HepG2 (cell line): ENCODE data around the gene LDLRAD4. TPM values are rescaled to one million over a fixed set of nuclear protein-coding genes. Genes with fewer than 3 reads are reported as not detected.

Source experiments
- ATAC-seq: fragments of 200-7000 bp; cut with Tn5 transposase; 3 replicates; pipeline ENCODE4 v1.9.1; 2020; ENCODE audit warnings: mild to moderate bottlenecking, moderate library complexity
- BruUV-seq: library from RNA; stranded (reverse); fragments of 400-500 nt; replicated peaks from 2 replicates; lab custom pipeline; 2021; lab: Mats Ljungman, UMichigan
- CTCF ChIA-PET: fragments of 300-600 bp; formaldehyde crosslinking; extraction: SDS; loops from one replicate; lab custom pipeline; 2021; ENCODE audit warnings: low total read pairs, inconsistent platforms, low intra/inter-chr PET ratio; lab: Yijun Ruan, JAX
- POLR2A ChIA-PET: fragments of 350-600 bp; sonication (Branson Sonifier 250); formaldehyde crosslinking; loops from one replicate; lab custom pipeline; 2020; ENCODE audit warnings: antibody characterized with exemption, inconsistent platforms; lab: Yijun Ruan, JAX
- DNase-seq: peaks from one replicate; pipeline ENCODE4 v3.0.0-alpha.2; 2015; ENCODE audit warnings: low spot score
- FAIRE-seq: peaks from 3 replicates; lab custom pipeline; 2011; peaks lifted over from hg19 to GRCh38; lab: Jason Lieb, UNC
- H2AFZ ChIP-seq: one replicate; pipeline ENCODE4 v1.6.1; 2011; ENCODE audit warnings: low read length, inconsistent platforms
- H3K27ac ChIP-seq: fragments of 300-600 bp; 3 replicates; pipeline ENCODE4 v1.8.0; 2011; ENCODE audit warnings: mixed run types, mild to moderate bottlenecking, mixed read lengths, low read length, inconsistent platforms; ENCODE audit not compliant: insufficient read depth; ENCODE audit errors: extremely low read length
- H3K27me3 ChIP-seq, 2 experiments: fragments of 200-600 bp in 1 of 2; 2 replicates in 1 of 2; 3 replicates in 1 of 2; pipeline versions ENCODE4 v1.6.0 to v1.8.0; 2011; ENCODE audit warnings: low read length in 2 of 2, mild to moderate bottlenecking in 2 of 2, moderate library complexity in 2 of 2, inconsistent platforms in 1 of 2; ENCODE audit not compliant: insufficient read depth in 2 of 2, control insufficient read depth in 1 of 2
- H3K36me3 ChIP-seq, 2 experiments: fragments of 200-600 bp in 1 of 2; replicated peaks in 1 of 2; 2 replicates in 1 of 2; 3 replicates in 1 of 2; pipeline versions ENCODE4 v1.5.1 to v1.8.0; 2011; ENCODE audit warnings: low read length in 2 of 2, inconsistent platforms in 1 of 2; ENCODE audit not compliant: insufficient read depth in 2 of 2, control insufficient read depth in 1 of 2
- H3K4me1 ChIP-seq: 2 replicates; pipeline ENCODE4 v1.5.1; 2012; ENCODE audit warnings: low read length, inconsistent platforms; ENCODE audit not compliant: insufficient read depth
- H3K4me2 ChIP-seq: 2 replicates; pipeline ENCODE4 v1.6.0; 2011; ENCODE audit warnings: low read depth, low read length, inconsistent platforms
- H3K4me3 ChIP-seq, 3 experiments: fragments of 200-600 bp in 1 of 3; sonication (generic), shearing (Covaris generic) in 1 of 3; replicated peaks in 1 of 3; 2 replicates each; pipeline ENCODE4 v1.5.1; 2011 to 2016; ENCODE audit warnings: low read length in 3 of 3, inconsistent platforms in 2 of 3, low read depth in 2 of 3, mild to moderate bottlenecking in 2 of 3, control low read depth in 1 of 3, mixed read lengths in 1 of 3; ENCODE audit not compliant: insufficient read depth in 1 of 3
- H3K79me2 ChIP-seq: one replicate; pipeline ENCODE4 v1.6.1; 2011; ENCODE audit warnings: low read length, inconsistent platforms; ENCODE audit not compliant: insufficient read depth
- H3K9ac ChIP-seq: 2 replicates; pipeline ENCODE4 v1.6.0; 2011; ENCODE audit warnings: mild to moderate bottlenecking, low read depth, low read length, inconsistent platforms; ENCODE audit not compliant: insufficient read depth
- H3K9me3 ChIP-seq: 2 replicates; pipeline ENCODE4 v1.5.1; 2012; ENCODE audit warnings: mild to moderate bottlenecking, low read length
- H4K20me1 ChIP-seq: 2 replicates; pipeline ENCODE4 v1.6.0; 2011; ENCODE audit warnings: inconsistent platforms, mild to moderate bottlenecking, low read length, moderate library complexity; ENCODE audit not compliant: insufficient read depth
- CCDC6 ChIP-seq: sonication (generic); formaldehyde crosslinking; IDR thresholded peaks from 2 replicates; pipeline ENCODE4 v1.8.1; 2022; ENCODE audit warnings: mild to moderate bottlenecking, missing genetic modification reagents, moderate library complexity
- KDM4B ChIP-seq: sonication (generic); formaldehyde crosslinking; IDR thresholded peaks from 2 replicates; pipeline ENCODE4 v1.4.0; 2020; ENCODE audit warnings: missing genetic modification reagents
- MAZ ChIP-seq, 2 experiments: sonication (generic) in 1 of 2; formaldehyde crosslinking in 1 of 2; IDR thresholded peaks; 2 replicates each; pipeline versions ENCODE4 v1.5.0 to v1.6.1; 2012 to 2020; ENCODE audit warnings: low read depth in 2 of 2, mild to moderate bottlenecking in 2 of 2, borderline replicate concordance in 1 of 2, improper control_type of control experiment in 1 of 2, low read length in 1 of 2, missing genetic modification reagents in 1 of 2, moderate library complexity in 1 of 2
- PITX1 ChIP-seq: sonication (generic); formaldehyde crosslinking; IDR thresholded peaks from 2 replicates; pipeline ENCODE4 v1.5.1; 2020; ENCODE audit warnings: mild to moderate bottlenecking, missing genetic modification reagents
- PRMT3 ChIP-seq: sonication (generic); formaldehyde crosslinking; IDR thresholded peaks from 2 replicates; pipeline ENCODE4 v1.8.1; 2022; ENCODE audit warnings: low read depth, mild to moderate bottlenecking, moderate library complexity, missing genetic modification reagents, borderline replicate concordance
- RFXAP ChIP-seq: sonication (generic); formaldehyde crosslinking; IDR thresholded peaks from 2 replicates; pipeline ENCODE4 v1.4.0; 2020; ENCODE audit warnings: missing genetic modification reagents, borderline replicate concordance
- SAP130 ChIP-seq: IDR thresholded peaks from 2 replicates; pipeline ENCODE4 v1.6.1; 2016; ENCODE audit warnings: low read depth
- SNAPC5 ChIP-seq: sonication (generic); formaldehyde crosslinking; IDR thresholded peaks from 2 replicates; pipeline ENCODE4 v1.8.1; 2023; ENCODE audit warnings: mild to moderate bottlenecking, missing genetic modification reagents, borderline replicate concordance
- SRY ChIP-seq: sonication (generic); formaldehyde crosslinking; IDR thresholded peaks from 2 replicates; pipeline ENCODE4 v1.8.0; 2022; ENCODE audit warnings: mild to moderate bottlenecking, missing genetic modification reagents
- ZBED4 ChIP-seq: sonication (generic); formaldehyde crosslinking; IDR thresholded peaks from 2 replicates; pipeline ENCODE4 v1.4.0; 2020; ENCODE audit warnings: missing genetic modification reagents, borderline replicate concordance
- ZBTB8A ChIP-seq: sonication (generic); formaldehyde crosslinking; IDR thresholded peaks from 2 replicates; pipeline ENCODE4 v1.4.0; 2020; ENCODE audit warnings: mild to moderate bottlenecking, low read depth, missing genetic modification reagents, borderline replicate concordance
- ZFAT ChIP-seq: sonication (generic); formaldehyde crosslinking; conservative IDR thresholded peaks from 2 replicates; pipeline ENCODE4 v1.8.1; 2023; ENCODE audit warnings: missing genetic modification reagents, inconsistent platforms
- ZFYVE20 ChIP-seq: sonication (generic); formaldehyde crosslinking; IDR thresholded peaks from 2 replicates; pipeline ENCODE4 v1.8.0; 2023; ENCODE audit warnings: low read depth, mild to moderate bottlenecking, moderate library complexity, missing genetic modification reagents, borderline replicate concordance
- ZNF225 ChIP-seq: sonication (generic); formaldehyde crosslinking; IDR thresholded peaks from 2 replicates; pipeline ENCODE4 v1.4.0; 2020; ENCODE audit warnings: mild to moderate bottlenecking, missing genetic modification reagents
- ZNF235 ChIP-seq: sonication (generic); formaldehyde crosslinking; IDR thresholded peaks from 2 replicates; pipeline ENCODE4 v1.8.1; 2023; ENCODE audit warnings: mild to moderate bottlenecking, missing genetic modification reagents, borderline replicate concordance
- ZNF687 ChIP-seq: sonication (generic); formaldehyde crosslinking; IDR thresholded peaks from 2 replicates; pipeline ENCODE4 v1.5.1; 2020; ENCODE audit warnings: mild to moderate bottlenecking, missing genetic modification reagents, moderate library complexity
- WGBS: methylation state at CpG from one replicate; pipeline ENCODE4 v1.1.6; 2017; ENCODE audit warnings: low lambda C conversion rate; 5-methylcytosine and 5-hydroxymethylcytosine counted together
- in situ Hi-C: cut with HindIII; loops from 2 replicates; pipeline ENCODE4 v1.10.0; 2017; ENCODE audit warnings: low pct_unique_long_range_greater_than_20kb; ENCODE audit not compliant: extremely low pct_ligation_motif_present
- intact Hi-C: fragments of 100-400 bp; cut with micrococcal nuclease; formaldehyde crosslinking; loops from one replicate; pipeline ENCODE4 v1.10.0; 2022; ENCODE audit not compliant: unreplicated experiment
- polyA plus RNA-seq, 8 experiments: library from polyadenylated mRNA; depleted of rRNA in 3 of 8; stranded (reverse) in 7 of 8; unstranded in 1 of 8; fragments of >200 nt; fragmentation: Illumina TruSeq in 4 of 8; extraction: Trizol in 4 of 8; gene quantifications; 2 replicates each; pipeline versions ENCODE4 v1.2.1 to v1.2.3, GENCODE V29; 2011 to 2016; ENCODE audit warnings: low read depth in 4 of 8, missing spikeins in 1 of 8, mixed read lengths in 1 of 8; ENCODE audit not compliant: insufficient read depth in 1 of 8
- total RNA-seq, 5 experiments: library from RNA; depleted of rRNA; stranded (reverse); fragments of >200 nt; fragmentation: Illumina TruSeq; extraction: Trizol; gene quantifications; 2 replicates each; pipeline ENCODE4 v1.2.3, GENCODE V29; 2016; ENCODE audit warnings: low read depth in 1 of 5

The LDLRAD4 gene
- total and polyA plus RNA-seq, 2 of the 13 experiments (the other 11 are each of a cell fraction or from before 2014, with no cell fraction given) = 13.6 to 20.9 TPM

GRCh38 chr18:13542520-13542847 is 323.9 kb downstream of the LDLRAD4 start:
- CTCF ChIA-PET = no interaction called here
- H3K4me1 ChIP-seq = peaks cover 82% of the 10 kb centered on the region
- in situ Hi-C loops (no loop called here), intact Hi-C loops (loop anchor here (2.0 to 10.0 kb wide), 4 partner anchors 30 to 405 kb away; no protein-coding TSS in a partner anchor)
- H4K20me1 ChIP-seq = no peaks in the 10 kb centered on the region
- H3K27me3 ChIP-seq = no peaks in the 10 kb centered on the region
- H3K9me3 ChIP-seq = no peaks in the 10 kb centered on the region
- DNase-seq (no peak), FAIRE-seq (no peak), ATAC-seq (no peak)
- BruUV-seq = no TSS peak
- peak overlapping the region; percentile 91 for H3K4me2 ChIP-seq
- H3K79me2 ChIP-seq = no peaks in the 10 kb centered on the region
- peak overlapping the region; percentile 70 for H3K9ac ChIP-seq
- WGBS = 5% methylated on average over 6 of the region's 7 CpGs
- peak overlapping the region; percentile 86 for H3K27ac ChIP-seq
- no peak overlapping the region for H2AFZ ChIP-seq
- POLR2A ChIA-PET = interaction anchor here (1.1 to 1.5 kb wide), 4 partner anchors 26 to 552 kb away, joined by 3 to 6 read pairs (median 4); partner anchors contain the start of gene CEP192
- no peaks in the 10 kb centered on the region for H3K36me3 ChIP-seq
- peak overlapping the region; percentile 43 to 73 (median 54) for H3K4me3 ChIP-seq
- TF ChIP-seq ZBTB8A (CRISPR knock-in tag) (no peak), CCDC6 (CRISPR knock-in tag) (0 out of 2 replicates have a peak, but pooled peaks have one; percentile 10), KDM4B (no peak), ZNF235 (CRISPR knock-in tag) (0 out of 2 replicates have a peak, but pooled peaks have one; percentile 9), SAP130 (CRISPR knock-in tag) (0 out of 2 replicates have a peak, but pooled peaks have one; percentile 6), ZNF225 (peak; percentile 19; the same call in 1 of the 2 replicates), PITX1 (CRISPR knock-in tag) (no peak), ZBED4 (no peak), RFXAP (CRISPR knock-in tag) (no peak), ZNF687 (CRISPR knock-in tag) (peak; percentile 61), PRMT3 (CRISPR knock-in tag) (0 out of 2 replicates have a peak, but pooled peaks have one; percentile 40), ZFYVE20 (CRISPR knock-in tag) (no peak), MAZ (IDR thresholded peaks at IDR 0.05; ENCODE audit: borderline replicate concordance, low read depth, low read length) (no peak), MAZ (CRISPR knock-in tag; IDR thresholded peaks at IDR 0.05; ENCODE audit: low read depth) (0 out of 2 replicates have a peak, but pooled peaks have one; percentile 11), SRY (CRISPR knock-in tag) (no peak), ZFAT (CRISPR knock-in tag) (no peak), SNAPC5 (CRISPR knock-in tag) (0 out of 2 replicates have a peak, but pooled peaks have one; percentile 28)
